ENCODE results near the gene GRID2. TPM values are rescaled to one million over a fixed set of nuclear protein-coding genes. Genes with fewer than 3 reads are reported as not detected.
"Not testable (repeated sequence)": the region's sequence is repeated elsewhere in the genome, so short reads cannot be mapped to it uniquely, and the experiment has no call there.

Gene GRID2
- total RNA-seq, 1 donor from 2014 or later = not detected

- intact Hi-C loops (cut with micrococcal nuclease) = no loop called here
These were observed 83.8 kb downstream of the GRID2 start for GRCh38 chr4:92387459-92388069.

GRCh38 chr4:92399032-92399431 is 95.3 kb downstream of the GRID2 start:
- no peak for DNase-seq
- no peaks in the 10 kb centered on the region for H3K27me3 ChIP-seq (ENCODE audit: low read depth)
- H3K9me3 ChIP-seq (replicated peaks) = no peaks in the 10 kb centered on the region
- TF ChIP-seq CTCF (IDR thresholded peaks at IDR 0.05; ENCODE audit: borderline replicate concordance) = no peak
- intact Hi-C loops (cut with micrococcal nuclease) = no loop called here
- no peak overlapping the region for H3K27ac ChIP-seq (replicated peaks)
- H3K36me3 ChIP-seq = no peaks in the 10 kb centered on the region
- H3K4me3 ChIP-seq = no peak overlapping the region
- H3K4me1 ChIP-seq = no peaks in the 10 kb centered on the region

More at GRCh38 chr4:92387459-92388069, 83.8 kb downstream of the GRID2 start:
- TF ChIP-seq CTCF (IDR thresholded peaks at IDR 0.05; ENCODE audit: borderline replicate concordance) = peak; percentile 69
- no peak for DNase-seq
- Histone ChIP-seq H3K27me3 (ENCODE audit: low read depth) (no peaks in the 10 kb centered on the region), H3K4me3 (no peak overlapping the region), H3K4me1 (no peaks in the 10 kb centered on the region), H3K27ac (replicated peaks) (no peak overlapping the region), H3K36me3 (no peaks in the 10 kb centered on the region), H3K9me3 (replicated peaks) (no peaks in the 10 kb centered on the region)

GRCh38 chr4:92403525-92403924 is 99.8 kb downstream of the GRID2 start:
- H3K36me3 ChIP-seq; H3K27me3 ChIP-seq (ENCODE audit: low read depth); DNase-seq; H3K9me3 ChIP-seq (replicated peaks); intact Hi-C loops (cut with micrococcal nuclease); H3K4me1 ChIP-seq; H3K27ac ChIP-seq (replicated peaks); H3K4me3 ChIP-seq: not testable (repeated sequence)

- H3K4me3 ChIP-seq = no peak overlapping the region
- no peaks in the 10 kb centered on the region for H3K9me3 ChIP-seq (replicated peaks)
- no peaks in the 10 kb centered on the region for H3K27me3 ChIP-seq (ENCODE audit: low read depth)
- H3K4me1 ChIP-seq = no peaks in the 10 kb centered on the region
- no peak for DNase-seq
- no peak overlapping the region for H3K27ac ChIP-seq (replicated peaks)
- H3K36me3 ChIP-seq = no peaks in the 10 kb centered on the region
- intact Hi-C loops (cut with micrococcal nuclease) = no loop called here
- no peak for TF ChIP-seq CTCF (IDR thresholded peaks at IDR 0.05; ENCODE audit: borderline replicate concordance)
These were observed 102.7 kb downstream of the GRID2 start for GRCh38 chr4:92406488-92406887.

GRCh38 chr4:92421920-92422319 is 118.2 kb downstream of the GRID2 start:
- Histone ChIP-seq H3K36me3 (no peaks in the 10 kb centered on the region), H3K4me1 (no peaks in the 10 kb centered on the region), H3K9me3 (replicated peaks) (no peaks in the 10 kb centered on the region), H3K27ac (replicated peaks) (no peak overlapping the region), H3K4me3 (no peak overlapping the region), H3K27me3 (ENCODE audit: low read depth) (no peaks in the 10 kb centered on the region)
- no peak for TF ChIP-seq CTCF (IDR thresholded peaks at IDR 0.05; ENCODE audit: borderline replicate concordance)
- DNase-seq = no peak
- intact Hi-C loops (cut with micrococcal nuclease) = no loop called here

GRCh38 chr4:92433272-92433758 is 129.5 kb downstream of the GRID2 start:
- no peak overlapping the region for H3K4me3 ChIP-seq
- no peak for TF ChIP-seq CTCF (IDR thresholded peaks at IDR 0.05; ENCODE audit: borderline replicate concordance)
- DNase-seq = no peak
- no peak overlapping the region for H3K27ac ChIP-seq (replicated peaks)
- no peaks in the 10 kb centered on the region for H3K4me1 ChIP-seq
- no peaks in the 10 kb centered on the region for H3K27me3 ChIP-seq (ENCODE audit: low read depth)
- intact Hi-C loops (cut with micrococcal nuclease) = no loop called here
- peaks cover 20% of the 10 kb centered on the region for H3K9me3 ChIP-seq (replicated peaks)
- no peaks in the 10 kb centered on the region for H3K36me3 ChIP-seq

GRCh38 chr4:92438722-92439121 is 135.0 kb downstream of the GRID2 start:
- DNase-seq; intact Hi-C loops (cut with micrococcal nuclease); H3K27ac ChIP-seq (replicated peaks); H3K27me3 ChIP-seq (ENCODE audit: low read depth); H3K4me1 ChIP-seq; H3K9me3 ChIP-seq (replicated peaks); H3K4me3 ChIP-seq; H3K36me3 ChIP-seq: not testable (repeated sequence)

- H3K9me3 ChIP-seq (replicated peaks); H3K4me1 ChIP-seq; H3K27me3 ChIP-seq (ENCODE audit: low read depth); DNase-seq; H3K4me3 ChIP-seq; intact Hi-C loops (cut with micrococcal nuclease); H3K27ac ChIP-seq (replicated peaks); H3K36me3 ChIP-seq: not testable (repeated sequence)
These were observed 138.4 kb downstream of the GRID2 start for GRCh38 chr4:92442131-92442530.

Data from left ventricle myocardium inferior (tissue), 1 donor.